Lower lobe of right lung (tissue), 2 donors: ENCODE results near the gene IL4I1. TPM values are rescaled to one million over a fixed set of nuclear protein-coding genes. Genes with fewer than 3 reads are reported as not detected.
"Not testable (repeated sequence)": the region's sequence is repeated elsewhere in the genome, so short reads cannot be mapped to it uniquely, and the experiment has no call there.

Experiments
- ATAC-seq, 2 donors: fragments of 200-7000 bp; cut with Tn5 transposase; one replicate each; pipeline ENCODE4 v1.9.1; 2020 to 2022; ENCODE audit warnings: mild to moderate bottlenecking in 2 of 2, moderate library complexity in 2 of 2
- DNase-seq: peaks from one replicate; pipeline ENCODE4 v3.0.0-alpha.2; 2020
- H3K27ac ChIP-seq: fragments of 200-600 bp; one replicate; pipeline ENCODE4 v1.8.0; 2022
- H3K27me3 ChIP-seq: fragments of 200-600 bp; one replicate; pipeline ENCODE4 v1.8.0; 2022; ENCODE audit warnings: low read depth
- H3K36me3 ChIP-seq: fragments of 200-600 bp; one replicate; pipeline ENCODE4 v1.8.0; 2022; ENCODE audit warnings: mild to moderate bottlenecking
- H3K4me1 ChIP-seq: fragments of 200-600 bp; one replicate; pipeline ENCODE4 v1.8.0; 2022
- H3K4me3 ChIP-seq: fragments of 200-600 bp; one replicate; pipeline ENCODE4 v1.8.0; 2022; ENCODE audit warnings: mild to moderate bottlenecking
- H3K9me3 ChIP-seq: fragments of 200-600 bp; one replicate; pipeline ENCODE4 v1.8.0; 2022
- CTCF ChIP-seq: fragments of 200-600 bp; IDR thresholded peaks from one replicate; pipeline ENCODE4 v1.8.0; 2022; ENCODE audit warnings: antibody characterized with exemption, mild to moderate bottlenecking
- intact Hi-C: fragments of 100-400 bp; cut with DNase I; formaldehyde crosslinking; loops from one replicate; pipeline ENCODE4 v1.11.0; 2022
- long read RNA-seq: library from polyadenylated mRNA; unstranded; transcript quantifications from one replicate; pipeline ENCODE4 v2.0.0, GENCODE V29; 2021
- total RNA-seq: library from RNA; stranded (reverse); fragmentation: NEBNext Ultra II Directional; extraction: Animal tissue kit (Norgen Biotek cat#: 25700); gene quantifications from one replicate; pipeline ENCODE4 v1.2.1, GENCODE V29; 2021
- donor health status: DM: no; HTN: yes; CAD: no; lungs with severe emphysema.

IL4I1 gene, protein sequence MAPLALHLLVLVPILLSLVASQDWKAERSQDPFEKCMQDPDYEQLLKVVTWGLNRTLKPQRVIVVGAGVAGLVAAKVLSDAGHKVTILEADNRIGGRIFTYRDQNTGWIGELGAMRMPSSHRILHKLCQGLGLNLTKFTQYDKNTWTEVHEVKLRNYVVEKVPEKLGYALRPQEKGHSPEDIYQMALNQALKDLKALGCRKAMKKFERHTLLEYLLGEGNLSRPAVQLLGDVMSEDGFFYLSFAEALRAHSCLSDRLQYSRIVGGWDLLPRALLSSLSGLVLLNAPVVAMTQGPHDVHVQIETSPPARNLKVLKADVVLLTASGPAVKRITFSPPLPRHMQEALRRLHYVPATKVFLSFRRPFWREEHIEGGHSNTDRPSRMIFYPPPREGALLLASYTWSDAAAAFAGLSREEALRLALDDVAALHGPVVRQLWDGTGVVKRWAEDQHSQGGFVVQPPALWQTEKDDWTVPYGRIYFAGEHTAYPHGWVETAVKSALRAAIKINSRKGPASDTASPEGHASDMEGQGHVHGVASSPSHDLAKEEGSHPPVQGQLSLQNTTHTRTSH
- total RNA-seq = 1.6 TPM
- long read RNA-seq, partial matches to known transcripts = 0 of 2 reads
- long read RNA-seq, other reads (novel, unspliced or antisense) = 0 of 2 reads

DNA sequence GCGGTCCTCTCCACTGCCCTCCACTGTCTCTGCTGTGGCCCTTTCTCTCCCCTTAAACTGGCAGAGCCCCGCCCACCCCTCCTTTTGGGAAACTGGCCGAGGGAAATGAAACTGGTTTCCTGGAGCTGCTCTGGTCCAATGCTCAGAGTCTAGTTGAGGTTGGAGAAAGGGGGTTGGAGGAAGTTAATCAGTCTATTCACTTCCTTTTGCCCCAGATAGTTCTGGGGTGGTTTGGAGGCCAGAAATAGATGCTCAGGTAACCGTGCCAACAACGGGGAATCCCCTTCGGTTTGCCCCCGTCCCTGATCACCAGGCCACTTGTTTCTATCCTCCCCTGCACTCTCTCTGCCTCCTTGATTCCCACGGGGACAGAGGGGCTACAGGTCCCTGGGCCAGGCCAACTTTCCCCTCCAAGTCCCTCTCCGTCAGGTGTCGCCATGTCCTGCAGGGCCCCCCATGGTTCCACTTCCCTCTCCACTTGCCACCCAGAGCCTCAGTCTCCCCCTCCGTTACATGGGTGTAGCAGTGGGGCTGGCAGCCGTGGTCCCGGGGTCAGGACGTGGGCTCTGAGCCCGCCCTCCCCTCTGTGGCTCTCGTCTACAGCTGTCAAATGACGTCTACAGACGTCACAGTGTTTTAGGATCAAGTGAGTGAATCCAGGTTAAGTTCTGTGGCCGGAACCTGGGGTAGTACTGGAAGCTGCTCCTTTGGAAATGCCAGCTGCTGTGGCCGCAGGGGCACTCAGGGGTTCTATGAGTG lies at the start of gene IL4I1:
IL4I1 (minus strand) TSS at position 25 of the 759 bp plus-strand sequence. CDS start 727 bp downstream, outside the sequence.
- Histone ChIP-seq H3K27ac (peak within 1 kb of the TSS; percentile 64), H3K36me3 (no peaks in the 10 kb centered on the region), H3K4me1 (peaks cover 27% of the 10 kb centered on the region), H3K4me3 (peak within 1 kb of the TSS; percentile 7), H3K9me3 (no peaks in the 10 kb centered on the region), H3K27me3 (no peaks in the 10 kb centered on the region)
- intact Hi-C loops = no loop called here
- TF ChIP-seq CTCF = no peak
- DNase-seq (no peak), ATAC-seq (peak; percentile 65 to 67)

- Histone ChIP-seq H3K9me3 (no peaks in the 10 kb centered on the region), H3K27me3 (no peaks in the 10 kb centered on the region), H3K36me3 (no peaks in the 10 kb centered on the region), H3K4me3 (no peak overlapping the region), H3K4me1 (no peaks in the 10 kb centered on the region), H3K27ac (no peak overlapping the region)
- ATAC-seq = no peak
- intact Hi-C loops = no loop called here
- peak; percentile 6 for DNase-seq
- no peak for TF ChIP-seq CTCF
Observed at GRCh38 chr19:49946415-49946814, 49.7 kb upstream of the IL4I1 start.

- DNase-seq (peak; percentile 15), ATAC-seq (peak; percentile 35 to 39)
- H3K9me3 ChIP-seq, H3K27ac ChIP-seq, H3K27me3 ChIP-seq, H3K36me3 ChIP-seq, H3K4me3 ChIP-seq, intact Hi-C loops, H3K4me1 ChIP-seq: not testable (repeated sequence)
Observed at GRCh38 chr19:49944567-49944966, 47.9 kb upstream of the IL4I1 start.

- Histone ChIP-seq H3K9me3 (no peaks in the 10 kb centered on the region), H3K27me3 (no peaks in the 10 kb centered on the region), H3K4me3 (no peak overlapping the region), H3K4me1 (peaks cover 10% of the 10 kb centered on the region), H3K36me3 (no peaks in the 10 kb centered on the region), H3K27ac (no peak overlapping the region)
- intact Hi-C loops = no loop called here
- no peak for TF ChIP-seq CTCF
- ATAC-seq = no peak
- no peak for DNase-seq
Observed at GRCh38 chr19:49940482-49940791, 43.8 kb upstream of the IL4I1 start.

DNA sequence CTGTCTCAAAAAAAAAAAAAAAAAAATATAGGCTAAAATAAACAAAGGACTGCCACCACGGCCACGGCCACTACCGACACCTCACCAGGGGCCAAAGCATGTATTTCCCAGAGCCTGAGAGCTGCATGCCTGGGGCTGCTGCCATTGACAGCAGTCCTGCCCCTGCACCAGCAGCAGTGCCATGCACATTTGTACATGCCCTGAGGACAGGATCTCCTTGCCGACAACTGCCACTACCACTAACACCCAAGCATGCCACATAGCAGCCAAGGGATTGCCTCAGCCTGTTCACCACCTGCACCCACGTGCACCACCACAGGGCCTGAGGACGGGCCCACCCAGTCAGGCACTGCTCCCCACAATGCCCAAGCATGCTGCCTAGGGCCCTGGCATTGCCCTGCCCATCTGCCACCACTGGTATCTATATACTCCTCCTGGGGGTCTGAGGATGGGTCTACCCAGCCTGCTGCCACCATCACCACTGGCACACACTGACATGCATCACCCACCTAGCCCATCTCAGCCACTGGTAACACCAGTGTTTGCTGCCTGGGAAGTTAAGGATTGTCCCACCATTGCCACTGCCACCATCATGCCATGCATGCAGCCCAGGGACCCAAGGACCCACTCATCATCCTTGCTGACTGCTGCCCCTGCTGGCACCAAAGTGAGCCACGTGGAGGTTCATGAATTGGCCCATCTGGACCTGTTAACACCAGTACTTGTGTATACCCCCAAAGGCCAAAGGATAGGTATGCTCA lies 43.2 kb upstream of the IL4I1 start:
- Histone ChIP-seq H3K4me1 (peaks cover 10% of the 10 kb centered on the region), H3K27ac (no peak overlapping the region), H3K36me3 (no peaks in the 10 kb centered on the region), H3K9me3 (no peaks in the 10 kb centered on the region), H3K27me3 (no peaks in the 10 kb centered on the region), H3K4me3 (no peak overlapping the region)
- DNase-seq = peak; percentile 31
- ATAC-seq = no peak
- no peak for TF ChIP-seq CTCF
- intact Hi-C loops = no loop called here
